ENCODE data around the gene LSR. TPM values are rescaled to one million over a fixed set of nuclear protein-coding genes. Genes with fewer than 3 reads are reported as not detected.

LSR gene
- total RNA-seq, 4 donors from 2014 or later, result 36.5 to 85.3 (median 61.8) TPM

GRCh38 chr19:35311901-35312665, 63.3 kb downstream of the LSR start:
- Histone ChIP-seq H3K27ac (no peak overlapping the region), H3K4me3 (replicated peaks in 1 of 3) (no peak overlapping the region), H3K27me3 (no peaks in the 10 kb centered on the region), H3K4me1 (peaks cover 11 to 45% of the 10 kb centered on the region in 2 donors), H3K9me3 (no peaks in the 10 kb centered on the region), H3K36me3 (no peaks in the 10 kb centered on the region)
- no peak for DNase-seq
- intact Hi-C loops (cut with DNase I), result no loop called here
- WGBS, 2 donors, result 84 to 89% methylated on average over 16 to 20 of the region's 21 CpGs
- TF ChIP-seq POLR2A (IDR thresholded peaks at IDR 0.05), result no peak
- no peak for TF ChIP-seq CTCF (IDR thresholded peaks at IDR 0.05)

GRCh38 chr19:35313587-35313986, 64.8 kb downstream of the LSR start:
- TF ChIP-seq POLR2A (IDR thresholded peaks at IDR 0.05), result no peak
- no peak for TF ChIP-seq CTCF (IDR thresholded peaks at IDR 0.05)
- Histone ChIP-seq H3K9me3 (no peaks in the 10 kb centered on the region), H3K4me1 (peaks cover 5 to 47% of the 10 kb centered on the region in 2 donors), H3K36me3 (no peaks in the 10 kb centered on the region), H3K27me3 (no peaks in the 10 kb centered on the region), H3K27ac (no peak overlapping the region), H3K4me3 (replicated peaks in 1 of 3) (no peak overlapping the region)
- DNase-seq, result no peak
- intact Hi-C loops (cut with DNase I), result no loop called here
- WGBS, 2 donors, result 54 to 75% methylated on average over 7 of the region's 7 CpGs

GRCh38 chr19:35314031-35314430, 65.2 kb downstream of the LSR start:
- intact Hi-C loops (cut with DNase I), result no loop called here
- no peak for TF ChIP-seq CTCF (IDR thresholded peaks at IDR 0.05)
- TF ChIP-seq POLR2A (IDR thresholded peaks at IDR 0.05), result no peak
- H3K4me1 ChIP-seq, result peaks cover 8 to 47% of the 10 kb centered on the region in 2 donors
- H3K36me3 ChIP-seq, result no peaks in the 10 kb centered on the region
- 91 to 94% methylated on average over 7 to 8 of the region's 8 CpGs for WGBS, 2 donors
- DNase-seq, result no peak
- H3K27me3 ChIP-seq, result no peaks in the 10 kb centered on the region
- H3K4me3 ChIP-seq (replicated peaks in 1 of 3), result no peak overlapping the region
- no peaks in the 10 kb centered on the region for H3K9me3 ChIP-seq
- H3K27ac ChIP-seq, result no peak overlapping the region

- Histone ChIP-seq H3K4me3 (replicated peaks in 1 of 3) (no peak overlapping the region), H3K9me3 (no peaks in the 10 kb centered on the region), H3K27ac (no peak overlapping the region), H3K36me3 (no peaks in the 10 kb centered on the region), H3K27me3 (no peaks in the 10 kb centered on the region), H3K4me1 (peaks cover 13 to 47% of the 10 kb centered on the region in 2 donors)
- TF ChIP-seq POLR2A (IDR thresholded peaks at IDR 0.05) (no peak), CTCF (IDR thresholded peaks at IDR 0.05) (no peak)
- WGBS, 2 donors, result 91 to 93% methylated on average over 10 of the region's 10 CpGs
- intact Hi-C loops (cut with DNase I), result no loop called here
- no peak for DNase-seq
Observed at GRCh38 chr19:35314858-35315470, 66.2 kb downstream of the LSR start.

GRCh38 chr19:35315883-35316282, 67.1 kb downstream of the LSR start:
- H3K36me3 ChIP-seq, result no peaks in the 10 kb centered on the region
- WGBS, 2 donors, result 70 to 87% methylated on average over 9 of the region's 9 CpGs
- DNase-seq, result no peak
- no peak overlapping the region for H3K4me3 ChIP-seq (replicated peaks in 1 of 3)
- H3K27ac ChIP-seq, result no peak overlapping the region
- TF ChIP-seq CTCF (IDR thresholded peaks at IDR 0.05) (no peak), POLR2A (IDR thresholded peaks at IDR 0.05) (no peak)
- H3K27me3 ChIP-seq, result no peaks in the 10 kb centered on the region
- intact Hi-C loops (cut with DNase I), result no loop called here
- no peaks in the 10 kb centered on the region for H3K9me3 ChIP-seq
- peaks cover 17 to 51% of the 10 kb centered on the region in 2 donors for H3K4me1 ChIP-seq
